NCI-H2171 treated with DMSO at 0.1 percent for 48 hours (cell line): Measurements from ENCODE around the gene DCP1B.

Source experiments
- DNase-seq: peaks from one replicate; lab custom pipeline; 2025; lab: John Stamatoyannopoulos, UW

DCP1B gene

GRCh38 chr12:1919284-1919683, 85.0 kb downstream of the DCP1B start:
- no peak for DNase-seq

- no peak for DNase-seq
These were observed 85.4 kb downstream of the DCP1B start for GRCh38 chr12:1918884-1919236.

GRCh38 chr12:1918081-1918883, 86.0 kb downstream of the DCP1B start, which contains the start of gene CACNA2D4:
Gene CACNA2D4, minus strand, starts transcription at chr12:1918652. Its CDS starts 179 bp downstream, at chr12:1918473.
- DNase-seq = no peak

- DNase-seq = no peak
These were observed 86.8 kb downstream of the DCP1B start for GRCh38 chr12:1917172-1918070.

- DNase-seq = peak; percentile 71
These were observed 87.7 kb downstream of the DCP1B start for GRCh38 chr12:1916371-1917171.

- no peak for DNase-seq
These were observed 88.9 kb downstream of the DCP1B start for GRCh38 chr12:1915082-1915968.

GRCh38 chr12:1914114-1914911, 89.9 kb downstream of the DCP1B start:
- DNase-seq = no peak

GRCh38 chr12:1913377-1914113, 90.7 kb downstream of the DCP1B start:
- DNase-seq = no peak

- DNase-seq = no peak
These were observed 91.5 kb downstream of the DCP1B start for GRCh38 chr12:1912580-1913376.

- DNase-seq = peak; percentile 40
These were observed 92.4 kb downstream of the DCP1B start for GRCh38 chr12:1911598-1912575.

GRCh38 chr12:1910468-1910867, 93.8 kb downstream of the DCP1B start:
- no peak for DNase-seq

- DNase-seq = no peak
These were observed 95.5 kb downstream of the DCP1B start for GRCh38 chr12:1908758-1909157.

GRCh38 chr12:1907652-1908611, 96.3 kb downstream of the DCP1B start:
- DNase-seq = no peak

- no peak for DNase-seq
These were observed 97.7 kb downstream of the DCP1B start for GRCh38 chr12:1906579-1906978.

- DNase-seq = no peak
These were observed 99.4 kb downstream of the DCP1B start for GRCh38 chr12:1904875-1905274.

- DNase-seq = no peak
These were observed 107.3 kb downstream of the DCP1B start for GRCh38 chr12:1896964-1897363.
